DMS79 (cell line): Measurements from ENCODE around the gene NRN1.
"Not testable (repeated sequence)": the region's sequence is repeated elsewhere in the genome, so short reads cannot be mapped to it uniquely, and the experiment has no call there.

ENCODE experiments used
- DNase-seq: peaks from one replicate; lab custom pipeline; 2025; lab: John Stamatoyannopoulos, UW

Gene NRN1

DNA sequence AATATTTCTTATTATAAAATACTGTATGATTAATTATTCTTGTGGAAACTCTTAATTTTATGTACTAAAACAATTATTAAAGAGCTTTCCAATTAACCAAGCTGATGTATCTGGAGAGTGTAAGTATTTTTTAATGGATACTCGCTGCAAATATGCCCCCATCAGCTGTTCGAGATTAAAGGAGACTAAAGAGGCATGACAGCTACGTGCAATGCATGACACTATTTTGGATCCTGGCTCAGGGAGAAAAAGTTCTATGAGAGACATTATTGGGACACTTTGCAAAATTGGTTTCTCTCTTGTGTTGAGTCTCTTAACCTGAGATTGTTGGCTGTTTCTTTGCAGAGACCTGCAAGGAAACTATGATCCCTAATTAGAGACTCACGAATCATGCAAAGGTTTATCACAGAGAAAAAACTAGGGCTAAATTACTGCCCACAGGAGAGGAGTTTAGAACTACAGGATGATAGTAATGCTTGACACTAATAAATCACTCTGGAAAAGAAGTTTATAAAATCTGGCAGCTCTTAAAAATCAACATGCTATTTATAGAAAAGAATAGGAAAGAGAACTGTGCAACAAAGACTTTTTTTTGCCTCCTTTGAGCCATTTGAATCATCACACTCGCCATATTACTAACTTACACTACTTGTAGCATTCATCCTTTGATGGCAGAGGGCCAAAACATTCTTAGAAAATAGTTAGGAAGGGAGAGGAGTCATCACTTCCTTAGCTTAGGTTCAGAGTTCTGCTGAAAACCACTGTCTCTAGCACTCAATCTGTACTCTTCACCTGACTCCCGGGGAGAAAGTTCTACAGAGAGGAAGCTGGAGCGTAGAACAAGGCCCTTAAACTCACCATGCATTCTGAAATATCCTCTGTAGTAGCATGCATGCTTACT lies 25.3 kb downstream of the NRN1 start:
- no peak for DNase-seq

DNA sequence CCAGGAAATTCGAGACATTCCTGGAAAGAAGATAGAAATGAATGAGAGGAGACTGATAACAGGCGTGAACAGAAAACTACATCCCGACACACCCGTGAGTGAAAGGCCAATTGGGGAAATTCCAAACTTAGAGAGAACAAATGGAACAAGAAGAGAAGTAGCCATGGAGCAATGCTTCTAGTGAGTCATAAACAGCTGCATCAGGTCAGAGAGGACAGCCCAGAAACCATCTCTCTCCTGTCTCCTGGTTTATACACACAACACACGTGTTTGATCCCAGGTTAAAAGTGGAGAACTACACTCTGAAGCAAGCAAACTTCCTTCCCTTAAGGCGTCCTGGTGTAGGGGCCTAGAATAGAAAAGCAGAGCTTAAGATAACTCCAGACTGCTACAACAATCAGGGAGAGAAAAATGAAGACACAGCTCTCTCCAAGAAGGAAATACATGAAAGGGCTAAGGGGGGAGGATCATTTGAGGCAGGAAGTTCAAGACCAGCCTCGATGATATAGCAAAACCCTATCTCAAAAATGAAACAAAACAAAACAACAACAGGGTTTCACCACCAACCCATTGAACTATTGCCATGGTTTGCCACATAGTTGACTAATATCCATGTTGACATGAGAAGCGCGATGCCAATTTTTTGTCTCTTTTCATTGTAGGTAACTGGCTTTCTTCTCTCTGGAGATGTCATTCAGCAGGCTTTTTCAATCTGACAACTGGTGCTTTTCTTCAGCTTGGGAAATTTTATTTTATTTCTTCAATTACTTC lies 26.9 kb downstream of the NRN1 start:
- DNase-seq: no peak

DNA sequence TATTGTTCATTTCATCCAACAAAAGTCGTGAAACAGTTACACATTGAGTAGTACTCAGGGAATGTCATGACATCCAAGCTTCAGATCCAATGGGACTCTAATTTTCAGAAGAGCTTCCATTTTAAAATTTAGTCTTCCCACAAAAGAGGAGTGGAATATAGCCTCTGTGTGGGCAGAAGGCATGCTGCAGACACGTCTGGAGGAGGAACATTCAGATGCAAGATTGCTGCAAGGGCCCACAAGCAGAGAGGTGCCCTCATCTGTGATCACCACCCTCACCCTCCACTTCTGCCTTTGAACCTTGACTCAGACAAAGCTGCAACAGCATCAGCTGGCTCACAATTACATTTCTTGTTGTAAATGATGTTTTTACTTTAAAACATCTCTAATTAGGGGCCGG lies 29.9 kb downstream of the NRN1 start:
- no peak for DNase-seq

DNA sequence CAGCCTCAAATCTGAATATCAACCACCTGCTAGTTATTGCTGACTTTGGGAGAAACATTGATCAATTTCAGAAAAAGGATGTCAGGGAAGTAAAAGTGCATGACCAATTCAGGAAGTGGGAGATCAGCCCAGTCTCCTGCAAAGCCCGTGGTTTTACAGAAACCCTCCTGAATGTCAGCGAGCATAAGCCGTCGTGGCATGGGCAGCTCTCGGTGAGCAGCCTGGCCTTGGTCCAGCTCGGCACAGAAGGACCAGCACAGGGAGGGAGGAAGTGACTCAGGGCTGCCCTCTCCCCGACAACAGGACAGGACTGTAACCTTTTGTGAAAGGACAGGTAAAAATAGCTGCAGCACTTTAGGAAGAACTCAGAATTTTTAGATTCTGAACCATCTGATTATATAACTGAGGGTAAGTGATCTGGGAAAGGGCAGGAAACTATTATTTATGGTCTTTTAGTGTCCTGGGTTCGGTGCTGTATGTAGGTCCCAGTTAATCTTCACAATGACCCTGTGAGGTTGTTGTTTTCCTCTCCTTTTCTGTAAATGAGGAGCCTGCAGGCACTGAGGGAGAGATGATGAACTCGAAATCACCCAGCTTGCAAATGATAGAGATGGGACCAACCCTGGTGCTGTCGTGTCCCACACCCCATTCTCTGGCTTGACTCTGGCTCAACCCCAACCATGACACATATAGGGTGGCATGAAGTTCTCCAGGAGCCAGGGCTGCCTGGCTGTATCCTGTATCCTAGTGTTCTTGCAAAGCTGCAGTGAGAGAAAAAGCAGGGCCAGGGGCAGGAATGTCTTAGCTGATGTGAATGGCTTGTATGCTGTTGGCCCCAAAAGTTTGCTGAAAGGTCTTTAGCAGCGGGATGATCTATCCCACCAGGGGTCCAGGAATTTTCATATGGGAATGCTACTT lies 37.6 kb downstream of the NRN1 start:
- DNase-seq: no peak

DNA sequence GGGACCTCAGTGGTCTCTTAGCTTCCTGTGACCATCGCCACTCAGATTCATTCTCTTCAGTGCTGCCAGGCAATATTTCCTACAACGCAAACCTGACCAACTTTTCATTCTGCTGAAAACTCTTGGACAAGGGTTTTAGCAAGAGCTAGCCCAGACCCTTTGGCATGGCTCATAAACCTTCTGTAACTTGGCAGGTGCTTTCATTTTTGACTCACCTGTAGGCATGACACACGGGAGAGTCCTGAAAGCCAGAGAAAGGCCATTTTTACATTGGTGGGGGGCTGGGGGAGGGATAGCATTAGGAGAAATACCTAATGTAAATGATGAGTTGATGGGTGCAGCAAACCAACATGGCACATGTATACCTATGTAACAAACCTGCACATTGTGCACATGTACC lies 38.7 kb downstream of the NRN1 start:
- not testable (repeated sequence) for DNase-seq

DNA sequence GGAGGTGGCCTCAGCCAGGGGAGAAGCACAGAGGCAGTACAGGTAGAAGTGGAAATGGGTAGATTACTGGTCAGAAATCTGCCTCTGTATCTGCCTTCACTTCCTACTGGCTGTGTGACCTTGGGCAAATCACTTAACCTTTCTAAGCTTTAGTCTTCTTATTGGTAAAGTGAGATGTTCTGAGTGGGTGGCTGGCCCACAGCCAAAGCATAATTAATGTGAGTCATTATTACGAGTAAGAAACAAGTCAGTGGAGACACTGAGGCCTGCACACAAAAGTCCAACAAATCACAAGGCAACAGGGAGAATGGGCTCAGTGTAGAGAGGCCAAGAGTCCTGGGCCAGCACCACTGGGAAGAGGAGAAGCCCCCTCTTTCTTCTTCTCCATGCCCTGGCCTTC lies 39.1 kb downstream of the NRN1 start:
- DNase-seq: no peak

DNA sequence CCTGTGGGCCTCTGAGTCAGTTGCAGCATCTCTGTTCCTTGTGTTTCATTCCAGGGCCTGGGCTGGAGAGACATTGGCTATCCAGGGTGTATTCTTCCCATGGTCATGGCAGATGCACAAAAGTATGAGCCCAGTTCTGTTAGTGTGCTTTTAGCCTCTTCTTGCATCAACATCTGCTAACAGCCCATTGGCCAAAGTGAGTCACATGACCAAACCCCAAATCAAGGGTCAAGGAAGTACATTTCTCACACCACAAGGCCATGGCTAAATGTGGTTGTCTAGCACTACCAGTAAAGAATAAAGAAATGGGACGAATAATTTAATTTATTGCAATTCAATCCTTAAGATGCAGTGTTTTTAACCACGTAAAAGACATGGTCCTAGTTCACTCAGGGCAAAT lies 43.9 kb downstream of the NRN1 start:
- no peak for DNase-seq

DNA sequence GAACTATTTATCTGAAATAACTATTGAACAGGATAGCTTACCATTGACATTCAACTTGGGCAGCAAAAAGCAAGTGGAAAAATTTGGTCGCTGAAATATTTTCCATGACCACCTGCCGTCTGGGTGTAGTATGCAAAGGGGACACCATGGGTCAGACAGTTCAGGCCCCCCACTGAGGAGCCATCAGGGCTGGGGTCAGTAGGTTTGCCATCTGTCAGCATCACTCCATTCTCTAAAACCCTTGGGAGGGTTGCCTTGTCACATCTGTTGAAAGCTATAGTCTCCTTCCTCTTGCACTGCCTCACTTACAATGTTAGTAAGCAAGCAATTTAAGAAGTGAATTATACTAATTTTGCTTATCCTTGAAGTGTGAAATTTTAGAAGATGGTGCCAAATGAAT lies 44.9 kb downstream of the NRN1 start:
- no peak for DNase-seq

DNA sequence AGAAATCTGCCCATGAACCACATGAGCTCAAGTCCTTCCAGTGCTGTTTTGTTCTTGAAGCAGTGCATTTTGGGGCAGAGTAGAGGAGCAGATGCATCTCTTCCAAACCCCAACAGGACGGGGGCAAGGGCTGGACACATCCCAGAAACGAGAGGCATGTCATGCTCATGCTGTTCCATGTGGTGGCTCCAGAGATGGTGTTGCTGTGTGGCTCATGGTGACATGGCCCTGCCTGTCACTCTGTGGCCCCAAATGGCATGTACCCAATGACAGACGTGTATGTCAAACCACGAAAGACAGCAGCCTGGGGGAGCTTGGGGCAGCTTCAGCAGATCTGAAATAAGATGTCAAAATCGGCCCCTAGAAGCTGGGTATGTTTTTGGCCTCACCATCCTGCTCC lies 46.3 kb downstream of the NRN1 start:
- DNase-seq: no peak

DNA sequence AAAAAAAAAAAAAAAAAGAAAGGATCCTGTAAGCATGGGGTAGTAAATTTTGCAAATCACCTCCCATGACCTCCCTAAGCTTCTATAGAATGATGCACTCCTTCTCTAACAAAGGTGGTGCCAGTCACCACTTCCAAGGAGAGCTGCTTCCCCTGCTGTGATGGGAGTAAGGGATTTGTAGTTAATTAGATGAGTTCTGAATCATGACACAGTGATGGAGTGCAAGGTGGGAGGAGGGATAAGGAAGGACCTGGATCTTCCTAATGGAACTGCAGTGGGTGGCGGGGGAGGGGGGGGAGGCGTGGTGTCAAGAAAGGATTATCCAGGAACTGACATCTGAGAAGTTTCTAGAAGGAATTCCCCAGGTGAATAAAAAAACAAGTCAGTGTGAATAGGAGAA lies 47.8 kb downstream of the NRN1 start:
- no peak for DNase-seq

DNA sequence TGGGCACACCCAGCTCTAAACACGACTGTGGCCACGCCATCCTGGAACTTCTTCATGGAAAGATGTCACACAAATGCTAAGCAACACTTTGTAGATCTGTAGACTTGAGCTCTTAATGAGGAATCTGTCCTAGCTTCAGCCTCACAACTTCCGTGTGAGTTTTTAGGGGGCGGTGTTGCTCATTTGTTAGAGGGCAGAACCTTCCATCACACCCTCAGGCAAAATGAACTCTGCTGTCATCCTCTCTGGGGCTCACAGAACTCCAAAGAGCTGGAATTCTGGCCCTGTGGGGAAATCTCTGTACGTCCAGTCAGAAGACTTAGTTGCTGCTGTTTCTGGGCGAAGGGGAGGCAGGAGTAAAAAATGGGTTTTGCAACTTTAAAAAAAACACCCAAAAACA lies 49.8 kb downstream of the NRN1 start:
- DNase-seq: no peak

DNA sequence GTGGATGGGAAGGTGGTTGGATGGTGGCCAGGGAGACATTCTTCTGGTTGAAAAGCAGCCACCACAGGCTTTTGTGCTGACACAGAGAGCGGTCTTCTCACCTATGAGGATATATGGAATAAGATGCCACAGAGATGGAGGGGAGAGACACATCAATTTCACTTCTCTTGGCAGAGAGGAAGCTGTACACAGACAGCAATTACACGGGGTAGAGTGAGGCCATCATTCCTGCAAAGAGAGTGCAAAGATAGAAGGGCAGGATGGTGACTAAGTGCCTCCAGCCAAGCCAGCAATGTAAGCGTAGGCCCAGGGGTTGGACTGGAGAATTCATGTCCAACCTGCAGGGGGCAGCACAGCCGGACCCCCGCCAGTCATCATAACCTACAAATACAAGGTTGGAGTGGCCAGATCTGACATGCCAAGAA lies 56.4 kb downstream of the NRN1 start:
- no peak for DNase-seq
